GM12801 (cell line): Measurements from ENCODE around the gene SPEM2.

Experiments used
- TF ChIP-seq, protein P1 (sequence below): IDR thresholded peaks from one replicate; pipeline ENCODE4 v1.5.1; 2011; ENCODE audit warnings: control low read depth; ENCODE audit not compliant: insufficient read length; ENCODE audit errors: extremely low read depth

The SPEM2 gene

DNA sequence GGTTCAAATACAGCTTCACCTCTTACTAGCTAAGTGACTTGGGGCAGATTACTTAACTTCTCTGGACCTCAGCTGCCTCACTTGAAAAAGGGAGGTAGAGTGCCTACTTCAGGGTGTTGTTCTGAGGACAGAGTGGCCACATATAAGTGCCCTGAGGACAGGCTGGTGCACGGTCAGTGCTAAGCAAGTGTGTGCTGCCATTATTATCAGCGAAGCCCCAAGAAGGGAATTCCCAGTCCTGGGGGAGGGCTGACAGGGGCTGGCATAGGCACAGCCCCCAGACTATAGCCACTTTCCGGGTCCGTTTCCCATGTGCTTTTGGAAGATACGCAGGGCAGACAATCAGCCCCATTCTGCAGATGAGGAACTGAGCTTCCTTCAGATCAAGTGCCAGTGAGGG lies 51.5 kb downstream of the SPEM2 start:
- TF ChIP-seq, protein P1, sequence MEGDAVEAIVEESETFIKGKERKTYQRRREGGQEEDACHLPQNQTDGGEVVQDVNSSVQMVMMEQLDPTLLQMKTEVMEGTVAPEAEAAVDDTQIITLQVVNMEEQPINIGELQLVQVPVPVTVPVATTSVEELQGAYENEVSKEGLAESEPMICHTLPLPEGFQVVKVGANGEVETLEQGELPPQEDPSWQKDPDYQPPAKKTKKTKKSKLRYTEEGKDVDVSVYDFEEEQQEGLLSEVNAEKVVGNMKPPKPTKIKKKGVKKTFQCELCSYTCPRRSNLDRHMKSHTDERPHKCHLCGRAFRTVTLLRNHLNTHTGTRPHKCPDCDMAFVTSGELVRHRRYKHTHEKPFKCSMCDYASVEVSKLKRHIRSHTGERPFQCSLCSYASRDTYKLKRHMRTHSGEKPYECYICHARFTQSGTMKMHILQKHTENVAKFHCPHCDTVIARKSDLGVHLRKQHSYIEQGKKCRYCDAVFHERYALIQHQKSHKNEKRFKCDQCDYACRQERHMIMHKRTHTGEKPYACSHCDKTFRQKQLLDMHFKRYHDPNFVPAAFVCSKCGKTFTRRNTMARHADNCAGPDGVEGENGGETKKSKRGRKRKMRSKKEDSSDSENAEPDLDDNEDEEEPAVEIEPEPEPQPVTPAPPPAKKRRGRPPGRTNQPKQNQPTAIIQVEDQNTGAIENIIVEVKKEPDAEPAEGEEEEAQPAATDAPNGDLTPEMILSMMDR = no peak
